NCI-H2081 treated with DMSO at 0.1 percent for 48 hours (cell line): Measurements from ENCODE around the gene CCT5.

ENCODE experiments used
- DNase-seq: peaks from one replicate; lab custom pipeline; 2025; lab: John Stamatoyannopoulos, UW

Gene CCT5

DNA sequence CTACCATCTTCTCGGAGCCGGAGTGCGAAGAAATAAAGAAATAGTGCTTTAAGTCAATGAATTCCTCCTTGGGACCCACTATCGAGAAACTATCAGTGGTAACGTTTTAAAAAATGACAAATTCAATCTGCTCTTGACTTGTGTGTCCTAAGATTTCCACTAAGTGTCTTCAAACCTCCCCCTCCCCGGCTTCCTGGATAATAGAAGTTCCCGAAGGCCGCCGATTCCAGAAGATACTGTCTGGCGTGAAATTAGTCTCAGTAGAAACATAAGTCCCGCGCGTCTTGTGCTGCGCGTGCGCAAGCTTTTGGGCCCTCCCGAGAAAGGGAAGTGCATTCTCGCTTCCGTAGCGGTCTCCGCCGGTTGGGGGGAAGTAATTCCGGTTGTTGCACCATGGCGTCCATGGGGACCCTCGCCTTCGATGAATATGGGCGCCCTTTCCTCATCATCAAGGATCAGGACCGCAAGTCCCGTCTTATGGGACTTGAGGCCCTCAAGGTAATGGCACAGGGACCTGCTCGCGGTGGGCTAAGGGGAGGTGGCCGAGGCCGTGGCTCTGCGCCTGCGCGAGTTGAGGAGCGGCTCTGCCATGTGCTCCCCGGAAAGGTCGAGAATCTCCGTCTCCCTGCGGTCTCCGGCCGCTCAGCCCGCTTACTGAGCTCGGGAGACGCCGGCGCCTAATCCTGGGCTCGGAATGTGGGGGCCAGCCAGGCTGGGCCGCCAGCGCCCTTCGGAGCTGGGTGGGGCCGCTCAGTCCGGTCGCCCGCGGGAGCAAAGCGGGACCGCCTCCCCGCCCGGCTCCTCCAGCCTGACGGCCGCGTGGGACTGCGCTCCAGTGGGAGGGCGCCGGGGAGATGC, at the start of gene CCT5:
Gene CCT5, plus strand, starts transcription at position 333 of the 858 bp plus-strand sequence. Its CDS starts 61 bp downstream, at position 394.
- DNase-seq: peak; percentile 100

DNA sequence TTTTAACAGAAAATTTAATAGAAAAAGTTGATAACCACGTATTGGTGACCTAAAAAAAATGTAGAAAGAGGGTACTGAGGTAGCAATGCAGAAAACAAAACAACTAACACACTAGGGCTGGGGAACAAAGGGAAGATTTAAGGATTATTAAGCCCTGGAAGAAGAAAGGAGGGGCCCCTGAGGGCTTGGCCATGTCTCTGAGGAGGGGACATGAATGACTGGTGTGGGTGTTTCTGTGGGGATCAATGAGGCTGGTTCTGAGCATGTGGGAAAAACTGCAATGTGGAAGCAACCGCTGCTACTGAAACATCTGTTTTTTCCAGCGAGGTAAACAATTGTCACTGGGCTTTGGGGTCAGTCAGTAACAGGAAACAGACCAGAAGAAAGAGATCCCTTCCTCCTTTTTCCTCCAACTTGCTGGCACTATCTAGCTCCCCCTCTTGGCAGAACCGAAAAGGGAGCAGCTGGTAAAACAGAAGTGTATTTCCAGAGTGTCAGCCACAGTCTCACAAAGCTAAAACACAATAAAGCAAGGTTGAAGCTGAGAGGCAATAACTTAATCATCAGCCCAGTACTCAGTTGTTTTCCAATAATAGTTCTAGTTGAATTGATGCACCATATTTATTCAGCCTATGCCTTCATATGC, 48.7 kb upstream of the CCT5 start:
- no peak for DNase-seq

GRCh38 chr5:10202089-10202910, 47.8 kb upstream of the CCT5 start:
- DNase-seq: no peak

DNA sequence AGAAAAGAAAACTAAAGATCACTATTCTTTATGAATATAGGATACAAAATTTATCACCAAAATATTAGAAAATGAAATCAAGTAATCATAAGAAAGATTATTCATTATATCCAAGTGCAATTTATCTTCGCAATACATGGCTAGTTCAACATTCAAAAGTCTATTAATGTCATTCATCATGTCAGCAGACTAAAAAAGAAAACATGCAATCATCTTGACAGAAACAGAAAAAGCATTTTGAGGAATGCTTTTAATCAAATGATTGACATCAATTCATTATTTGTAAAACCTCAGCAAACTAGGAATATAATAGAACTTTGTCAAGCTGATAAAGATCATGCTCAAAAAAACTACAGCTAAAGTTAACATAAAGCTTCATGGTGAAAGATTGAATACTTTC, 41.1 kb upstream of the CCT5 start:
- DNase-seq: no peak

DNA sequence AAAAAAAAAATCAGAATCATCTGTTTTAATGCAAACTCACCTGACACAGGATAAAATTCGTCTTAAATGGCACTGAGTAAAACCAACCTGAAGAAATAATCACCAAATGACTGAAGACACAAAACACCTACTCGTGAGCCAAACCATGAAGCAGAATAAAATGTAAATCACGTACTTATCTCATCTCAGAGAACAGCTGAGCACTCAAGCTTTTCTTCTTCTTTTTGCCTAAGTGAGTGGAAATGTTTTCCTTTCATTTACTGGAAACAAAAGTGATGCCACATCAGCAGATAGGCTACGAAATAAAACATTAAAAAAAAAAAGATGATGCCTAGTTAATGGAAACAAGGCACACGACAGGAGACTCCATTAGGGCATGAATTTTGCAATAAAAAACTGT, 36.8 kb upstream of the CCT5 start:
- DNase-seq: no peak

GRCh38 chr5:10214041-10214440, 36.0 kb upstream of the CCT5 start:
- DNase-seq: no peak

GRCh38 chr5:10215366-10215765, 34.7 kb upstream of the CCT5 start:
- DNase-seq: no peak

GRCh38 chr5:10216107-10216506, 34.0 kb upstream of the CCT5 start:
- no peak for DNase-seq

DNA sequence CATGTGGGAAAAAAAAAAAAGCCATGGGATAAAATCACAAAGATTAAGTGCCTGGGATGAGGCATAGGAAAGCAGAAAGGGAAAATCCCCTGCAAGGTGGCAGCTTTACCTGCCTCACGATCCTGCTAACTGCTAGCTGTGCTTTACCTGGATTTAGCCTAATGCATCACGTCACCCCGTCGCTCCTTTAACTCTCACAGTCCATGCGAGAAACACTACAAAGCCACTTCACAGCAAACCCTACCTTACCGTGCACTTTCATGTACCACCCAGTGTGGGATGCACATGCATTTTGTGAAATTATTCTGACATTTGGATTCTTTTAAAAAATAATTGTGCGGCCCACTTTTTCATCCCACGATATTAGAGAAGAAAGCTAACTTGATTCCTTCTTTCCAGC, 31.4 kb upstream of the CCT5 start:
- no peak for DNase-seq

- DNase-seq: no peak
Observed at GRCh38 chr5:10219068-10219467, 31.0 kb upstream of the CCT5 start.

- DNase-seq: no peak
Observed at GRCh38 chr5:10220248-10220647, 29.8 kb upstream of the CCT5 start.

GRCh38 chr5:10222326-10222725, 27.8 kb upstream of the CCT5 start:
- DNase-seq: no peak

- DNase-seq: no peak
Observed at GRCh38 chr5:10227379-10227778, 22.7 kb upstream of the CCT5 start.

DNA sequence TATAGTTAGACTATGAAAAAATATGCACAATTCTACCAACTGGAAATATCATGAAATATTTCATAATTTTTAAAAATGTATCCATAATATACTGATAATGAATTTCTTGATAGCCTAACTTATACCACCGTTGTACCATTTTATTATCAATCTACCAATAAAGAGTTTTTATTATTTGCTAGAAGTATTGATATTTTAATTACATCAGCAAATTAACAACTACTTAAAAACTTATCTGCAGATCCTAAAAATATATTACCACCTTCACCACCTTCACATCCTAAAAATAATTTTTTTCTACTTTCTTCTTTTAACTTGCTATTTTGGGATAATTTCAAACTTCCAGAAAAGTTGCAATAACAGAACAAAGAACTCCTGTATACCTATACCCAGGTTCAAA, 21.8 kb upstream of the CCT5 start:
- no peak for DNase-seq

DNA sequence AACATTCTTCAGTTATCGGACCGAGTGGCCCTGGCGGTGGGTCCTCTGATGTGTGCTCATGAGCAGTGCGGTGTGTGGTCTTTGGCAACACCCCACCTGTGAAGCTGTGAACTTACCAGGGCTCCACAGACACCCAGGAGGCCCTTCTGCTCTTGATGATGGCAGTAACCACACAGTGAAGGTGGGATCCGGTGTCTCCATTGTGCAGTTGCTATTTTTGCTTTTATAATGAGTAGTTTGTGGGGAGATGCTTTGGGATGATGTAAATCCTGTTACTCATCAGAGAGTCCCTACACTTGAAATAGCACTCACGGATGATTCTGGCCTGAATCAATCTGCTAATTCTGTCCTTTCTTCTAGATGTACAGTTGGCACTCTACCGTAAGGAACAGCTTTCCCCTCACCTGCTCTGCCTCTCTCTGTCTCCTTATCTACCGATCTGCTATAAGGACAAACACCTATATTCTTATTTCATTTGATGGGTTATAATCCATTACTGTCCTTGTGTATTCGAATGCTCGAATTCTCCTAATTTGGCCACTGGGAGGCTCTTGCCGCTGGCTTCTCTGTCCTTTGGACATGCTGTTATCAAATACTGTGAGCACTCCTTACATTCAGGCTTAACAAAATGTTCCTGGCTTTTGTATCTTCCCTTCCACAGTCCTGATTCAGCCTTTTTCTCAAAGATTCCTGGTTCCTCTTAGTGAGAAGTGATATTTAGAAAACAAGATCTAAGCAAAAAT, 20.6 kb upstream of the CCT5 start:
- no peak for DNase-seq

- DNase-seq: no peak
Observed at GRCh38 chr5:10232386-10232785, 17.7 kb upstream of the CCT5 start.

- no peak for DNase-seq
Observed at GRCh38 chr5:10233011-10233410, 17.1 kb upstream of the CCT5 start.

GRCh38 chr5:10233505-10233904, 16.6 kb upstream of the CCT5 start:
- no peak for DNase-seq

GRCh38 chr5:10235350-10235749, 14.7 kb upstream of the CCT5 start:
- no peak for DNase-seq

DNA sequence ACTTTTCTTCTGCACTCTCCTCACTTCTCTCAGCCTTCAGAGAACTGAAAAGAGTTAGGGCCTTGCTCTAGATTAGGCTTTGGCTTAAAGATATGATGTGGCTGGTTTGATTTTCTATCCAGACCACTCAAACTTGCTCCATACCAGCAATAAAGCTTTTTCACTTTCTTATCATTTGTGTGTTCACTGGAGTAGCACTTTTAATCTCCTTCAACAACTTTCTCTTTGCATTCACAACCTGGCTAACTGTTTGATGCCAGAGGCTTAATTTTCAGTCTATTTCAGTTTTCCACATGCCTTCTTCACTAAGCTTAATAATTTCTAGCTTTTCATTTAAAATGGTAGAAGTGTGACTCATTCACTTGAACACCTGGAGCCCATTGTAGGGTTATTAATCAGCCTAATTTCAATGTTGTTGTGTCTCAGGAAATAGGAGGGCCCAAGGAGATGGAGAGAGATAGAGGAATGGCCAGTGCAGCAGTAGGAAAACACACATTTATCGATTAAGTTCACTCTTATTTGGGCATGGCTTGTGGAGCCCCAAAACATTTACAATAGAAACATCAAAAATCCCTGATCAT, 6.3 kb upstream of the CCT5 start:
- no peak for DNase-seq

- no peak for DNase-seq
Observed at GRCh38 chr5:10244342-10244944, 5.6 kb upstream of the CCT5 start.
